Osteoblast (primary cell): ENCODE results near the gene FAM236A. TPM values are rescaled to one million over a fixed set of nuclear protein-coding genes. Genes with fewer than 3 reads are reported as not detected.
"Not testable (repeated sequence)": the region's sequence is repeated elsewhere in the genome, so short reads cannot be mapped to it uniquely, and the experiment has no call there.

Experiments used
- DNase-seq: peaks from one replicate; pipeline ENCODE4 v3.0.0; 2011; ENCODE audit warnings: low spot score, mixed read lengths; ENCODE audit not compliant: insufficient read length; ENCODE audit errors: missing footprints
- H2AFZ ChIP-seq: 2 replicates; pipeline ENCODE4 v1.6.0; 2011; ENCODE audit warnings: mild to moderate bottlenecking, low read length
- H3K27ac ChIP-seq: 2 replicates; pipeline ENCODE4 v1.5.1; 2011; ENCODE audit warnings: mild to moderate bottlenecking, low read depth, low read length, moderate library complexity
- H3K27me3 ChIP-seq: 2 replicates; pipeline ENCODE4 v1.6.0; 2012; ENCODE audit warnings: mild to moderate bottlenecking, control low read depth, inconsistent platforms, low read length, moderate library complexity; ENCODE audit not compliant: insufficient read depth
- H3K36me3 ChIP-seq: 2 replicates; pipeline ENCODE4 v1.5.1; 2011; ENCODE audit warnings: mild to moderate bottlenecking, low read length, control low read depth, moderate library complexity; ENCODE audit not compliant: insufficient read depth
- H3K4me1 ChIP-seq: 2 replicates; pipeline ENCODE4 v1.5.1; 2011; ENCODE audit warnings: mild to moderate bottlenecking, low read length, control low read depth, moderate library complexity; ENCODE audit not compliant: insufficient read depth
- H3K4me2 ChIP-seq: 2 replicates; pipeline ENCODE4 v1.6.0; 2011; ENCODE audit warnings: mild to moderate bottlenecking, low read length; ENCODE audit not compliant: insufficient read depth
- H3K4me3 ChIP-seq: fragments of 200-600 bp; sonication (generic); 3 replicates; pipeline ENCODE4 v1.5.1; 2012; ENCODE audit warnings: mild to moderate bottlenecking, low read length, inconsistent platforms; ENCODE audit not compliant: insufficient read depth
- H3K79me2 ChIP-seq: 2 replicates; pipeline ENCODE4 v1.6.0; 2012; ENCODE audit warnings: mild to moderate bottlenecking, low read length, control low read depth, inconsistent platforms; ENCODE audit not compliant: insufficient read depth
- H3K9me3 ChIP-seq: 2 replicates; pipeline ENCODE4 v1.5.1; 2011; ENCODE audit warnings: low read depth, low read length, control low read depth
- H4K20me1 ChIP-seq: 2 replicates; pipeline ENCODE4 v1.6.0; 2012; ENCODE audit warnings: mild to moderate bottlenecking, low read length, control low read depth; ENCODE audit not compliant: insufficient read depth
- total RNA-seq: library from RNA; depleted of rRNA; stranded (reverse); fragments of >200 nt; gene quantifications from 2 replicates; pipeline ENCODE4 v1.2.3, GENCODE V29; 2012

FAM236A gene
- not detected in 2 replicates for total RNA-seq

DNA sequence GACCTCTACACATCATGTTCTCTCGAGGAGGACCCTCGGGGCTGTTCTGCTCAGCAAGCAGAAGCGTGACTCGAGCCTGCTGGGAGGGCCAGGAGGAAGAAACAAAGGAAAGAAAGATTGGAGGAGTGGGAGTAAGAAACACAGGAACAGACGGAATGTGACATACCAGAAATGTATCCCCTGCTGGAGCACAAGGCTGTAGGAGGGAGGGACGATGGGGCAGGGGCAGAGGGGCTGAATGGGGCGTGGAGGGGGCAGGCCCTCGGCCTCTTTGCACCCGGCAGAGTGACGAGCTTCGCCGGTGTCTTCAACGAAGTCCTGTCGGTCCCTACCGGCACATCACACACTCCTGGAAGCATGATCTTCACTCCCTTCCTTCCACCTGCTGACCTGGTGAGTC, at the start of gene FAM236A:
Gene FAM236A (plus strand): TSS at position 301 of the 400 bp plus-strand sequence. CDS start 57 bp downstream, at position 358.
- not testable (repeated sequence) for H2AFZ ChIP-seq, H4K20me1 ChIP-seq, H3K27ac ChIP-seq, H3K9me3 ChIP-seq, H3K27me3 ChIP-seq, H3K36me3 ChIP-seq, H3K4me3 ChIP-seq, H3K4me1 ChIP-seq, H3K79me2 ChIP-seq, H3K4me2 ChIP-seq, DNase-seq

- not testable (repeated sequence) for H3K4me3 ChIP-seq, H3K27me3 ChIP-seq, H3K9me3 ChIP-seq, H3K36me3 ChIP-seq, H3K27ac ChIP-seq, H3K79me2 ChIP-seq, DNase-seq, H4K20me1 ChIP-seq, H2AFZ ChIP-seq, H3K4me1 ChIP-seq, H3K4me2 ChIP-seq
Measured at GRCh38 chrX:72889740-72890139, 48.3 kb upstream of the FAM236A start.

GRCh38 chrX:72912315-72912714, 25.7 kb upstream of the FAM236A start, which contains the start of gene FAM236C:
FAM236C (plus strand) TSS chrX:72912615; CDS start chrX:72912715, 100 bp downstream.
- not testable (repeated sequence) for H3K4me3 ChIP-seq, H3K27ac ChIP-seq, H3K9me3 ChIP-seq, H3K4me2 ChIP-seq, H3K36me3 ChIP-seq, H3K27me3 ChIP-seq, H4K20me1 ChIP-seq, H3K79me2 ChIP-seq, H2AFZ ChIP-seq, DNase-seq, H3K4me1 ChIP-seq

GRCh38 chrX:72916096-72916495, 21.9 kb upstream of the FAM236A start:
- not testable (repeated sequence) for H4K20me1 ChIP-seq, H3K4me3 ChIP-seq, H2AFZ ChIP-seq, DNase-seq, H3K27ac ChIP-seq, H3K4me2 ChIP-seq, H3K27me3 ChIP-seq, H3K36me3 ChIP-seq, H3K9me3 ChIP-seq, H3K79me2 ChIP-seq, H3K4me1 ChIP-seq

DNA sequence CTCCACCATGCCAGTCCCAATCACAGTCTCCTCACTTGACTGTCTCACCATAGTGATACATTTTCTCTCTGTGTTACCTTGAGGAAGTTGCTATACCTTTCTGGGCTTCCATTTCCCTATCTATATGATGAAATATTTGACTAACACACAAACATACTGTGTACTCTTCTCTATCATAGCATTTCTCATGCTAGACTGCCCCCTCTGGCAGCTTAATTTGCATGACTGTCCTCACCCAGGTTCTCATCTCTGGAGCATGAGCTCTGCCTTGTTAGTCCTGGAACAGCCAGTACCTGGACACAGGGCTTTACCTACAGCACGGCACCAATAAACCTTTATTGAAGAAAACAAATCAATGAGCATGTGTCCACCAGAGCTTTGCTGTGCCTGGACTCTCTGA, 5.7 kb upstream of the FAM236A start:
- H2AFZ ChIP-seq, H3K27ac ChIP-seq, H3K4me1 ChIP-seq, H3K9me3 ChIP-seq, H4K20me1 ChIP-seq, H3K4me3 ChIP-seq, H3K79me2 ChIP-seq, DNase-seq, H3K36me3 ChIP-seq, H3K27me3 ChIP-seq, H3K4me2 ChIP-seq: not testable (repeated sequence)

- not testable (repeated sequence) for H2AFZ ChIP-seq, H4K20me1 ChIP-seq, DNase-seq, H3K79me2 ChIP-seq, H3K27me3 ChIP-seq, H3K9me3 ChIP-seq, H3K27ac ChIP-seq, H3K4me3 ChIP-seq, H3K4me2 ChIP-seq, H3K4me1 ChIP-seq, H3K36me3 ChIP-seq
Measured at GRCh38 chrX:72936455-72936854, 1.6 kb upstream of the FAM236A start.

DNA sequence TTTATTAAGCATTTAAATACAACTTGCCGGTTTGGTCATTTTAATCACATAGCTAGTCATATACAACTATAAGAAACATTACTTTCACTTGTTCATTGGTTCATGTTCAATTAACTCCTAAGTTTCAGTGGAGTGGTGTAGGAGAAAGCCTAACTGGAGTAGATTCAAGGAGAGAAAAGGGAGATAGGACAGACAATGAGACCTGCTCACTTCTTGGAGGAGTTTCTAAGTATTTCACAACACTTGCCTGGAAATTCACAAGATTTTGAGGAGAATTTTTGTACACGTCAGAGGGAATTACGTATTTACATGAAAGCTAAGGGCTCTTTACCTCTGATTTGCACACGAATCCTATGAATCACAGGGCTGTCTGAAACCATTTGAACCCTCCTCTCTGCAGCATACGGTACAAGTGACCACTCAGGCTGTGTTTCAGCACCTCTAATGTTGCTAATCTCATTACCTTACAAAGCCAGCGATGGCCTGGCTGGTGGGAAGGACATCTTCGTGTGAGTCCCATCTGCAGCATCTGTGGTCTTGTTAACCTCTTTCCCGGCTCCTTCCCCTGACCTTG, 1.0 kb upstream of the FAM236A start:
- not testable (repeated sequence) for H3K79me2 ChIP-seq, H3K4me2 ChIP-seq, H3K4me3 ChIP-seq, DNase-seq, H3K36me3 ChIP-seq, H3K27ac ChIP-seq, H3K27me3 ChIP-seq, H2AFZ ChIP-seq, H4K20me1 ChIP-seq, H3K9me3 ChIP-seq, H3K4me1 ChIP-seq

GRCh38 chrX:72942272-72942671, 4.3 kb downstream of the FAM236A start:
- not testable (repeated sequence) for H3K4me2 ChIP-seq, H3K4me1 ChIP-seq, H4K20me1 ChIP-seq, H3K9me3 ChIP-seq, H3K36me3 ChIP-seq, H3K27ac ChIP-seq, DNase-seq, H3K27me3 ChIP-seq, H3K4me3 ChIP-seq, H2AFZ ChIP-seq, H3K79me2 ChIP-seq

GRCh38 chrX:72943035-72943818, 5.2 kb downstream of the FAM236A start:
- H3K4me2 ChIP-seq, H3K36me3 ChIP-seq, H3K27me3 ChIP-seq, H3K79me2 ChIP-seq, H3K4me1 ChIP-seq, H3K9me3 ChIP-seq, DNase-seq, H4K20me1 ChIP-seq, H3K4me3 ChIP-seq, H2AFZ ChIP-seq, H3K27ac ChIP-seq: not testable (repeated sequence)
